NCI-H2081 treated with DMSO at 0.1 percent for 48 hours (cell line): ENCODE results near the gene ITGA11.

Experiments
- DNase-seq: peaks from one replicate; lab custom pipeline; 2025; lab: John Stamatoyannopoulos, UW

Gene ITGA11

DNA sequence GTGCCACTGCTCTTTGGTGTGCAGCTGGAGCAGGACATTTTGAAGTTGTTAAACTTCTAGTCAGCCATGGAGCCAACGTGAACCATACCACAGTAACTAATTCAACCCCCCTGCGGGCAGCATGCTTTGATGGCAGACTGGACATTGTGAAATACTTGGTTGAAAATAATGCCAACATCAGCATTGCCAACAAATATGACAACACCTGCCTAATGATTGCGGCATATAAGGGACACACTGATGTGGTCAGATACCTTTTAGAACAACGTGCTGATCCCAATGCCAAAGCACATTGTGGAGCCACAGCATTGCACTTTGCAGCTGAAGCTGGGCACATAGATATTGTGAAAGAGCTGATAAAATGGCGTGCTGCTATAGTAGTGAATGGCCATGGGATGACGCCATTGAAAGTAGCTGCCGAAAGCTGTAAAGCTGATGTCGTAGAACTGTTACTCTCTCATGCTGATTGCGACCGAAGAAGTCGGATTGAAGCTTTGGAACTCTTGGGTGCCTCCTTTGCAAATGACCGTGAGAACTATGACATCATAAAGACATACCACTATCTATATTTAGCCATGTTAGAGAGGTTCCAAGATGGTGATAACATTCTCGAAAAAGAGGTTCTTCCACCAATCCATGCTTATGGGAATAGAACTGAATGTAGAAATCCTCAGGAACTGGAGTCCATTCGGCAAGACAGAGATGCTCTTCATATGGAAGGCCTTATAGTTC, 142.2 kb downstream of the ITGA11 start:
- DNase-seq: no peak

DNA sequence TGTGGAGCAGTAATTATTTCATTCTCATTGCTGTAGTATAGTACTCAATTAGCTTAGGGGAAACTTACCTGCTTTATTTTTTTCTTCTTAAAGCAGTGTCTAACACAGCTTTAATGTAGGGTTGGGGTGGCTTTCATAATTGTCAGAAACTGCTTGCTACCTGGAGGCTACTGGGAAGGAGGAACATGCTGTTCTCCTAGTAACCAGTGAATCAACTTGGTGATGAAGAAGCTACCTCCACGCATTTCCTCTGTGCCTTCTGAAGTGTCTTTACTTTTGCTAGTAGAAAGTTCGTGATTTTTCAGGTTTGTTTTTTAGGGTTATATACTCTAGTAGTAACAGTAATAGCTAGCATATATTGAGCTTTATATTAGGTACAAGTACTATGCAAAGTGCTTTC, 142.9 kb downstream of the ITGA11 start:
- no peak for DNase-seq

DNA sequence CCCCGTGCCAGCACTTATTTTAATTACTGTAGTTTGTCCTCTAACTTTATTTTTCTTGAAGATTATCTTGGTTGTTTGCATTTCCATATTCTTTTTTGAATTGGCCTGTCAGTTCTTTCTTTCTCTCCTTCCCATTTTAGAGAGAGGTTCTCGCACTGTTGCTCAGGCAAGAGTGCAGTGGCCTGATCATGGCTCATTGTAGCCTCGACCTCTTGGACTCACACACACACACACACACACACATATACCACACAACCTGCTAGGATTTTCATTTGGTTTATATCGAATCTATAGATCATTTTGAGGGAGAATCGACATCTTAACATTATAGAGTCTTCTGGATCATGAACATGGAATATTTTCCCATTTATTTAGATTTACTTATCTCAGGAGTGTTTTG, 145.7 kb downstream of the ITGA11 start:
- DNase-seq: no peak

DNA sequence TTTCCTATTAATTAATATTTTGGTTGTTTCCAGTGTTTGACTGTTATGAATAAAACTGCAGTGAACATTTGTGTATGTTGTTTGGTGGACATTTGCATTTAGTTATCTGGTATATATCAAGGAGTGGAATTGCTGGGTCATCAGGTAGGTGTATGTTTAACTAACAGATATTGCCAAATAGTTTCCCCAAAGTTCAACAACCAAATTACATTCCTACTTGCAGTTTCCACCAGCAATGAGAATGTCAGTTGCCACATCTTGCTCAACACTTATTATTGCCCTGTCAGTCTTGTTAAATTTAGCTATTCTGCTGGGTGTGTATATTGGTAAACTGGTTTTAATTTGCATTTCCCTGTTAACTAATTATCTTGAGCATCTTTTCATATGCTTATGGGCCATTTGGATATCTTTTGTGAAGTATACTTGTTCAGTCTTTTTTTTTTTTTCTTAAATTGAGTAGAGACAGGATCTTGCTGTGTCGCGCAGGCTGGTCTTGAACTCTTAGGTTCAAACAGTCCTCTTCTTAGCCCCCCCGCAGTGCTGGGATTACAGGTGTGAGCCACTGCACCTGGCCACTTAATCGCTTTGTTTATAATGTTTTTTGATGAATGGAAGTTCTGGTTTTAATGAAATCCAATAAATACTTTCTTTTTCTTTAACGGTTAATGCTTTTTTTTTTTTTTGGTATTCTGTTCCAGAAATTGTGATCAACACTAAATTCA, 146.5 kb downstream of the ITGA11 start:
- no peak for DNase-seq

DNA sequence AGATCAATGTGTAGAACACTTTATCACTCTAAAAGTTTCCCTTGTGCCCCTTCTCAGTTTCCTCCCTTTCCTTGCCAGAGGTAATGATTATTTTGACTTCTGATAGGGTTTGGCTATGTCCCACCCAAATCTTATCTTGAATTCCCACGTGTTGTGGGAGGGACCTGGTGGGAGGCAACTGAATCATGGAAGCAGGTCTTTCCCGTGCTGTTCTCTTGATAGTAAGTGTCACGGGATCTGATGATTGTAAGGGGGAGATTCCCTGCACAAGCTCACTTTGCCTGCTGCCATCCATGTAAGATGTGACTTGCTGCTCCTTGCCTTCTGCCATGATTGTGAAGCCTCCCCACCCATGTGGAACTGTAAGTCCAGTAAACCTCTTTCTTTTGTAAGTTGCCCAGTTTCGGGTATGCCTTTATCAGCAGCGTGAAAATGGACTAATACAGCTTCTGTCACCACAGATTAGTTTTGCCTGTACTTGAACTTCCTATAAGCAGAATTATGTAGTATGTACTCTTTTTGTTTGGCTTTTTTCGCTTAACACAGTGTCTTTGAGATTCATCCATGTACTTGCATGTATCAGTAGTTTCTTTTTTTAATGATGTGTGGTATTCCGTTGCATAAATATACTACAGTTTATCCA, 147.2 kb downstream of the ITGA11 start:
- DNase-seq: no peak

DNA sequence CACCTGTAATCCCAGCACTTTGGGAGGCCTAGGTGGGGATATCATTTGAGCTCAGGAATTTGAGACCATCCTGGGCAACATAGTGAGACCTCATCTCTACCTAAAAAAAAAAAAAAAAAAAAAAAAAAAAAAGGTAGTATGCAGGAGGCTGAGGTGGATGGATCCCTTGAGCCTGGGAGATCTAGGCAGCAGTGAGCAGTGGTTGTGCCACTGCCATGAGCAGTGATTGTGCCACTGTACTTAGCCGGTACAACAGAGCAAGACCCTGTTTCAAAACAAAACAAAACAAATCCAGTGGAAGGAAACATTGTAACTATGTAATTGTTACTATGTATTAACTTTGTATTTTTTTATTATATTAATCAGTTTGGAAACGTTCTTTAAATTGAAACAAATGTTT, 148.6 kb downstream of the ITGA11 start:
- DNase-seq: no peak

DNA sequence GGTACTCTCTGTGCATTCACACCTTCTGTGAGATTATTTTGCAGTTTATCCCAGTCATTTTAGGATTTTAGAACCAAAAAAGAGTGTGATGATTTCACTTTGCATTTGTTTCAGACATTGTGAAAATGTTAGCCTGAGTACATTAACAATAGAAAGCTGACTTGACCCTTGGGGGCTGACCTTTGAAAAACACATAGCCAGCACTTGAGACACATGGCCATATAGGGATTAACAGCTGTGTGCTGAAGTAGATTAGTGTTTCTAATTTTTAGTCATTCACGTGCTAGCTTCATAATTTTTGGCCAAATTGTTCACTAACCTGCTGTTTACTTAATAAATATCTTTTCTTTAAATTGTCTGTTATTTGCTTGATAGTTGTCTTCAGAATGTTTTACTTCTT, 151.0 kb downstream of the ITGA11 start:
- no peak for DNase-seq

DNA sequence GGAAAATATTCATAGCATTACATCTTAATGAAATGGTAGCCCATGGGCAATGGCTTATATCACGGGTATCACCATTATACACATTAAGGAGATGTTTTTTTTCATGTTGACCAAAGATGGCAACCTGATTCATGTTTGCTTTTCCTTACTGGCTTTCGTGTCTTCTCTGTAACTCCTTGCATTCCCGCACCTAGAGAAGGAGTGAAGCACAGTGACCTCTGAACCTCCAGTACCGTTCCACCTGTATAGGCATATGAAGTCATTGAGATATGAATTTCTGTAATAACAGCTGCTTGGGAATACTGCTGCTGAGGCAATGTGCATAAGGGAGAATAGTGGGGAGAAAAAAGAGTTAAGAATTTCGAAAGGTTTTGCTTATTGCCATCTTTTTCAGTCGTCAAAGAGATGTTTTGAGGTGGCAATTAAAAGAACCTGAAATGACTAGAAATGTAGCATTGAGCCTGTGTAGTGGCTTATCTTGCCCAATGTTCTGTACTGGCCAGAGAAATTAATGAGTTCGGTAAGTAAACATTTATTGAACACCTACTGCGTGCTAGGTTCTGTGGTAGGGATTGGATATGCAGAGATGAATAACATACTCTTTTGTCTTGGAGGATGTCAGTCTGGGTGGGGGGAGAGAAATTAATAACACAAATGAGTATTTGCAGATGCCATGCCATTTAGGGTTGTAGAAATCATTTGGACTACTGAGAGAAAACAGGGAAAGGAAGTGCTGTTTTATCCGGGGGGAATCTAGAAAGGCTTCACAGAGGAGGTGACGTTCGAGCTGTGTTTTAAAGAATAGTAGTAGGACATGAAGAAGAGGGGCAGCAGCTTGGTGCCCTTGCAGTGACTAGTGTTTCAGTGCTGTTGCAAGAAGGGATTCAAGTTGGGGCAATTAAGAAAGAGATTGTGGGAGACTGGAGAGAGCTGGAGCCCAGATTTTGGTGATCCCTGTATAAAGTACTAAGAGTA, 151.9 kb downstream of the ITGA11 start:
- no peak for DNase-seq

DNA sequence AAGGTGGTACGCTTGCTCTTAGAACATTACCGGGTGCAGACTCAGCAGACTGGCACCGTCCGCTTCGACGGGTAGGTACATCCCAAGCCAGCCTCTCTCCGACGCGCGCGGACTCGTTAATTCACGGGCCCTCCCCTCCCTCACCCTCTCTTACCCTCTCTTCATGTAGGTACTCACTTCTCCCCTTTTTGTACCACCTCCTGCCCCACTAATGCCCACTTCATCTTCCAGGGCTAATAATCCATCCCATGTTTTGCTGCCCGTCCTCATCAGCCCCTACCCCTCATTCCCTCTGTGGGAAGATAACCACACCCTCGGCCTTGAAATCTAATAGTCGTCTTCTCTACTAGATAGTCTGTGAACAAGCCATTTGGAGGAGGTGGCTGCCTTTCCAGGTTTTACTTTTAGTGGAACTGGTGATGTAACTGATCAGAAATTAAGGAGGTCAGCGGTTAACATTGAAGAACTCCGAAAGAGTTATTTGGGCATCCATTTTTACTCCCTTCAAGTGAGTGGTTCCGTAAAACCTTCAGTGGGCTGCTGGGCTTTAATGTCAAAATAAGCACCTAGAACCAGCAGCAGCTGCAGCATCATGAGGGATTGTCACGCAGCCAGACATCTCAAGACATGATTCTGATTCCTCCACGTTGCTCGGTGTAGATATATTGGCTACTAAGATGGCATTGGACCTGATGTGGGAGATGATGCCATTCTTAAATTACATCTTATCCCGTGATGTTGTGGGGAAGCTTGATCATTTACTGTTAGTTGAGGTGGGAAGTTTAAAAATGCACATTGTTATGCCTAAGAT, 153.2 kb downstream of the ITGA11 start:
- no peak for DNase-seq

DNA sequence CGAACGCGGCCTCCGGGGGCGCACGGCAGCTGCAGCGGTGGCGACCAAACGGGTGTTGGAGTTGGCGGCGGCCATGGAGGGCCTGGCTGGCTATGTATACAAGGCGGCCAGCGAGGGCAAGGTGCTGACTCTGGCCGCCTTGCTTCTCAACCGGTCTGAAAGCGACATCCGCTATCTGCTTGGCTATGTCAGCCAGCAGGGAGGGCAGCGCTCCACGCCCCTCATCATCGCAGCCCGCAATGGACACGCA, 153.7 kb downstream of the ITGA11 start:
- DNase-seq: no peak

DNA sequence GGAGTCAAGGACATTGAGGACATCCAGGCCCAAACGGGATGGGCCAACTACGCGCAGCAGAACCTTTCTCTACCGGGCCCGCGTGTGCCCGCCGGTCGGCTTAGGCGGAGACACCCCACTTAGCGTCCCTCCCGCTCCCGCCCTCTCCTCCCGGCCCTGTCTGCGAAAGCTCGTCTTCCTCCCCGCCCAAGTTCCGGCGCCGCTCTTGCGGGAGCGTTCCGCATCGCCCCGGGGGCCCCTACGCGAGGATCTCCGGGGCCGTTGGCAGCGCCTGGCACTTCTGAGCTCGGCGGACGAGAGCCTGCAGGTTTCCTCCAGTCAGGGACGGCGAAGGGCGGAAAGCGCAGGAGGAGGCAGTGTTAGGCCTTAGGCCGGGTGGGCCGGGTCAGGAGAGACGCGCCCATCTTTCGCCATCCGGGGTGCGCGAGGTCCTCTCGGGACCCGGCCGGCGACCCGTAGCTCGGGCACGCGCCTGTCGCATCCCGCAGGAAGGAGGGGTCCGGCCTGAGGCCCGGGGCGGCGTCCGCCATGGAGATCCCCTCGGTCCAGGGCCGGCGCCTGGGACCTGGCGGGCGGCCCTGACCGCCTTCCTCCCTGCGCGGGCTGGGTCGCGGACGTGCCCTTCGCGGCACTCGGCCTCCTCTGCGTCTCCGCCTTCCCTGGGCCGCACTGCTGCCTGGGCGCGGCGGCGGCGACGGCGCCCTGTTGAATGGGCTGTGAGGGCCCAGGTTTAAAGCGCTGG, 154.2 kb downstream of the ITGA11 start, which contains the start of gene FEM1B:
FEM1B (plus strand) TSS at position 143 of the 742 bp plus-strand sequence. CDS start 673 bp downstream, outside the sequence.
- peak; percentile 66 for DNase-seq

DNA sequence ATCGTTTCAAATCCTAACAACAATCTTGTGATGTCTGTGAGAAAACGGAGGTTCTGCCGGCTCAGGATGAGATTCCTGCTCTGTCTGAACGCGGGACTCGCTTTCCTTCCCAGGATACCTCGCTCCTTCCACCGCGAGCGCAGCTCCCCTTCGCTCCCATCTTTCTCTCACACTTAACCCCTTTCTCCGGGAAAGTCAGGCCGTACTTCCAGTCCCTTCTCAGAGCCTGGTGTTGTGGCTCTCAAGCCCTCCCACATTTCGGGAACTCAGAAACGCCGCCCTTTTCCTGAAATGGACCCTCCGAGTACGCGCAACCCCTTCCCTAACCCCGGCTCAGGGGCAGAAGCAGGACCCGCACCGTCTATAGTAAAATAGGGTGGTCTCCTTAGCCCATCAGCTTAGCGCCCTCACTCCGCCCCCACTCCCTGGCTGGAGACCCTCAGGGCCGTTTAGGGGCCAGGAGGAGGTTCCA, 154.8 kb downstream of the ITGA11 start:
- DNase-seq: no peak

DNA sequence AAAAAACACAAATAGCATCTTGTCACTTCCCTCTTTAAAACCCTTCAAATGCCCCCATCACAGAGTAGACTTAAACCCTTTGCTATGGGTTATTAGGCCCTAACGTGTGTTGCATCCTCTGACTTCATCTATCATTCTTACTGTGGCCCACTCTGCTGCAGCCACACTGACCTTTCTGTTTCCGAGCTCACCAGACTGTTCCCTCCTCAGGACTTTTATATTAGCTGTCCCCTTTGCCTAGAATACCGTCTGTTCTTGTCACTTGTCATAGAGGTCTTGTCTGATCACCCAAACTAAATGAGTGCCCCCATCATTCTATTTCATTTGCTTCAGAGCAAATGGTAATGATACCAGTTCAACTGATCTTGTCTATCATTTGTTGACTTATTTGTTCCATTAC, 155.3 kb downstream of the ITGA11 start:
- DNase-seq: no peak

DNA sequence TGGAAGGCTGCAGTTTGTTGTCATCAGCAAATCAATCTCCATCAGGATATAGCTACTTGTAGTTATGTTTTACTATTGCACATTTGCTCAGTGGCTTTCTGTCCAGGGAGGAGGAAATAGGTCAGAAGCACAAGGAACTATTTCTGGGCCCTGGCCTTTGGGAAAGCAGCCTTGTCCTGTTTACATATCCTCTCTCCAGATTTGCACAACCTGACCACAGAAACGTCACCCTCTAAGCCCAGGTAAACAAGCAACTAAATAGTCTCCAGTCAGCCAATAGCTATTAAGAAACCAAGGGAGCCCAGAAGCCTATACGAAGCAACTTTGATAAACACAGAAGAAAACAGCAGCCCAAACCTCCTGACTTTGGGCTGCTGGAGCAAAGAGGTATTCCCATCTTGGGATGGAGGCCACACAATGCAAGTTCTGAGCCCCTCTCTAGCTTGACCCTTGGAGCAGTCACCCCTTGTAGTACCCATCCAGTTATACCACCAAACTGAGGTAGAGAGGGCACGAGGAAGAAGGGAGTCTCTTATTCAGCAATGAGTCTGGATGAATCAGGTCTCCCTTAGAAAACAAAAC, 156.7 kb downstream of the ITGA11 start:
- DNase-seq: no peak

DNA sequence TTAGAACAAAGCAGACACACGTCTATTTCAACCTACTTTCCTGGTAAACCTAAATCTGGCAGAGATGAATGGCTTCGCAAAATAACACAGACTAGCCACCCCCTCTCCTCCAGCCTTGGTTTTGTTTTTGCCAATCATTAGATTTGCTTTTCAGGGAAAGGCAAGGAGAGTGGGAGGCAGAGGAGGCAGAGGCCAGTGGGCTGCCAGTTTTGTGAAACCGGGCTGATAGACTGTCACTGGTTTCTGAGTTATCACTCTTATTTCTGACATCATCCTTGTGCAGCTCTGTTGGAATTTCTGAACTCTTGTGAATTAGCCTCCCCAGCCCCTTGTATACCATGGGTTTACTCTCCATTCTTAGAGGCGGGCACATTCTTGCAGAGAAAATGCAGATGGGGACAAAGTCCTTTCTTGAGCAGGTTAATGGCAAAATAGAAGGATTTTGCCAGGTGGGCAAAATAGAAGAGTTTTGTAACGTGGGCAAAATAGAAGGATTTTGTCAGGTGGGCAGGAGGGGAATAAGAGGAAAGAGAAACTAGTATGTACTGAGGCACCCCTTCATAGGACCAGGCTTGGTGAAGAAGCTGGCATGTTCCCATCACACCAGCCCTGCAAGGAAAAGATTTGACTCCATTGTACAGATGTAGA, 157.6 kb downstream of the ITGA11 start:
- DNase-seq: no peak

DNA sequence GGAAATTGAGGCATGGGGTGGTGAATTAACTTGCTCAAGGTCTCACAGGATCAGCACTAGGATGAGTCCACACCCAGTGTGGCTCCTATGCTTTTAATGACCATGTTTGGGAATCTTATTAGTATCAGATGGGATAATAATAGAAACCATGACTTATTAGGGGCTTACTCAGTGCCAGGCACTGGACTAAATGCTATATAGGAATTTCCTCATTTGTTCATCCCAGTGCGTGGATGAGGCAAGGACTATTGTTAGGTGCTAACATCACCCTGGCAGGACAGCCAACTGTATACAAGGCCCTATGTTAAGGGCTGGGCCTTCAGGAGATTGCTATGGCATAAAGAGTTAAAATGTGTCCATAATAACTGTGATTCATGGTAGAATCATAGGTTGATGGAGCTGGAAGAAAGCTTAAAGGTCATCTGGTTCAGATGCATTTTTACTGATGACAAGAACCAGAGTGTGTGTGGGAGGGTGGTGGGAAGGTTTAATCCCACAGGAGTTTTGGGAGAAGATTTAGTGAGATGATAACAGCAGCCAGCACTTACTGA, 159.2 kb downstream of the ITGA11 start:
- no peak for DNase-seq

DNA sequence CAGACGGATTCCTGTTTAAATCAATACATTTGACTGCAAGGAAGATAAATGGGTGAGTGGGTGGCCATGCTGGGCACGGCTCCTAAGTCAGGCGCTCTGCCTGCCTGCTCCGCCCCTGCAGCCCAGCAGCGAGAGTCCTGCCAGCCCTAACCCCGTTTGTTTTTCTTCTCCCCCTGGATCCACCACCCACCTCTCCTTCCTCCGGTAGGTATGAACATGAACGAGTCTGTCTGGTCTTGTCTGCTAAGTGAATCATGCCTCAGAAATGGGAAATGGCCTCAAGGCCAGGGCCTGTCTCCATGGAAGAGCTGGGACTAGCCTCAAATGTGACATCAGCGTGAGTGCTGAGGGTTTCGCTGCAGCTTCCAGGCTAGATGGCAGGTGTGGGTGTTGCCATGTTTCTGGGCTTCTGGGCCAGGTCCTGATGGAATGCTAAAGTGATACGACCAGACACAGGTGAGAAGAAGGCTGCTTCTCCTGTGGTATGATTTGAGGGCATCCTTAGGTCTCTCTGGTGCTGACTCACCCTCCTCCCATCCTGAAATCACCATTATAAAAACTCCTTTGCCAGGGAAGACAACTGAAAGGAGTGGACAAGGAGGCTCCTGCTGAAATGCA, 160.0 kb downstream of the ITGA11 start:
- DNase-seq: no peak

DNA sequence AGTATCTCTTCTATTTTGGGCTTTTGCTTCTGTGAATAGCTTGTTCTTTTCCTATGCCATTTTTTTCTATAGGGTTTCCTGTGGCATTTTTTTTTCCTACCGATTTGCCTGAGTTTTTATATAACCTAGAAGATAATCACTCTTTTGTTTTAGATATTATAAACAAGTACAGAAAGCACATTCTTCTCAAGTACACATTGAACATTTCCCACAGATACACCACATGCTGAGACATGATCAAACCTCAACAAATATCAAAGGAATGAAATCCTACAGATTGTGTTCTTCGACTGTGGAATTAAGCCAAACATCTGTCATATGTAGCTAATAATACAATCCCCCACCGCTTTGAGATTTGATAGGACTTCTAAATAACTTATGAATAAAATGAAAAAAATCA, 163.6 kb downstream of the ITGA11 start:
- no peak for DNase-seq

DNA sequence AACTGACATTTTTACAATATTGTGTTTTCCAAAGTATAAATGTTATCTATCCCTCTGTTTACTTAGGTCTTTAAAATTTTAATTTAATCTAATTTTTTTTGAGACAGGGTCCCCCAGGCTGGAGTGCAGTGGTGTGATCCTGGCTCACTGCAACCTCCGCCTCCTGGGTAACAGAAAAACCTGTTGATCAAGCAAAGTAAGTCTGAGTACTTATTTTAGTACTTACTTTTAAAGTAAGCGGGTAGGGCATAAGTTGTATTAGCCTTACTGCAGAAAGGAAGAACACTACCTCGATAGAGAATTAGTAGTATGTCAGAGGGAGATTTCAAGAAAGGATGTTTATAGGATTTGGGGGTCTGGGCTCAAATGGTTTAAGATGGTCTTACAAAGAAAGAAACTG, 166.3 kb downstream of the ITGA11 start:
- no peak for DNase-seq
